Left lobe of liver (tissue), 2 donors: ENCODE results near the gene ANKRD33B. TPM values are rescaled to one million over a fixed set of nuclear protein-coding genes. Genes with fewer than 3 reads are reported as not detected.
"Not testable (repeated sequence)": the region's sequence is repeated elsewhere in the genome, so short reads cannot be mapped to it uniquely, and the experiment has no call there.

Experiments
- ATAC-seq: fragments of 200-7000 bp; cut with Tn5 transposase; one replicate; pipeline ENCODE4 v1.9.1; 2020; ENCODE audit warnings: mild to moderate bottlenecking, moderate library complexity
- DNase-seq: peaks from one replicate; pipeline ENCODE4 v3.0.0-alpha.2; 2020; ENCODE audit warnings: low spot score
- total RNA-seq: library from RNA; stranded (reverse); gene quantifications from one replicate; pipeline ENCODE4 v1.2.1, GENCODE V29; 2021
- donor health status: DM: no; HTN: no; CAD: no; lungs with moderate emphysema.
- donor health status: DM: no; HTN: yes; CAD: no.

The ANKRD33B gene
- total RNA-seq, 1 donor from 2014 or later, result 0.45 TPM

- DNase-seq (no peak), ATAC-seq (peak; percentile 59)
These were observed 46.2 kb downstream of the ANKRD33B start for GRCh38 chr5:10610058-10610457.

GRCh38 chr5:10611290-10611689, 47.4 kb downstream of the ANKRD33B start:
- ATAC-seq (peak; percentile 81), DNase-seq (peak; percentile 64)

- DNase-seq (peak; percentile 34), ATAC-seq (no peak)
These were observed 48.4 kb downstream of the ANKRD33B start for GRCh38 chr5:10612251-10612650.

- no peak for ATAC-seq
- no peak for DNase-seq
These were observed 51.8 kb downstream of the ANKRD33B start for GRCh38 chr5:10615693-10616092.

- ATAC-seq (no peak), DNase-seq (no peak)
These were observed 53.2 kb downstream of the ANKRD33B start for GRCh38 chr5:10617103-10617502.

GRCh38 chr5:10618311-10618710, 54.4 kb downstream of the ANKRD33B start:
- ATAC-seq (no peak), DNase-seq (no peak)

- DNase-seq (no peak), ATAC-seq (no peak)
These were observed 55.8 kb downstream of the ANKRD33B start for GRCh38 chr5:10619649-10620048.

- ATAC-seq, result no peak
- no peak for DNase-seq
These were observed 56.5 kb downstream of the ANKRD33B start for GRCh38 chr5:10620346-10620745.

GRCh38 chr5:10621832-10622231, 58.0 kb downstream of the ANKRD33B start:
- ATAC-seq (no peak), DNase-seq (no peak)

- no peak for ATAC-seq
- DNase-seq, result no peak
These were observed 58.9 kb downstream of the ANKRD33B start for GRCh38 chr5:10622810-10623209.

- DNase-seq (no peak), ATAC-seq (no peak)
These were observed 59.5 kb downstream of the ANKRD33B start for GRCh38 chr5:10623305-10623910.

- DNase-seq (no peak), ATAC-seq (no peak)
These were observed 60.3 kb downstream of the ANKRD33B start for GRCh38 chr5:10624206-10624605.

- DNase-seq, result no peak
- no peak for ATAC-seq
These were observed 60.8 kb downstream of the ANKRD33B start for GRCh38 chr5:10624679-10625078.

GRCh38 chr5:10625700-10626472, 62.0 kb downstream of the ANKRD33B start:
- DNase-seq (no peak), ATAC-seq (no peak)

- DNase-seq, result no peak
These were observed 62.7 kb downstream of the ANKRD33B start for GRCh38 chr5:10626473-10627013.

GRCh38 chr5:10627160-10627701, 63.4 kb downstream of the ANKRD33B start:
- DNase-seq (no peak), ATAC-seq (peak; percentile 41)

More at GRCh38 chr5:10626473-10627013, 62.7 kb downstream of the ANKRD33B start:
- no peak for ATAC-seq

- DNase-seq (no peak), ATAC-seq (no peak)
These were observed 64.7 kb downstream of the ANKRD33B start for GRCh38 chr5:10628601-10629000.

- DNase-seq, result no peak
These were observed 65.8 kb downstream of the ANKRD33B start for GRCh38 chr5:10629682-10630081.

GRCh38 chr5:10630126-10630525, 66.3 kb downstream of the ANKRD33B start:
- DNase-seq (no peak), ATAC-seq (no peak)

More at GRCh38 chr5:10629682-10630081, 65.8 kb downstream of the ANKRD33B start:
- ATAC-seq, result no peak

GRCh38 chr5:10630744-10631143, 66.9 kb downstream of the ANKRD33B start:
- ATAC-seq, DNase-seq: not testable (repeated sequence)

GRCh38 chr5:10631316-10631996, 67.6 kb downstream of the ANKRD33B start:
- DNase-seq (no peak), ATAC-seq (no peak)
